B cell (primary cell): ENCODE measurements around the gene CD93. TPM values are rescaled to one million over a fixed set of nuclear protein-coding genes. Genes with fewer than 3 reads are reported as not detected.

Experiments
- ATAC-seq: fragments of 200-7000 bp; cut with Tn5 transposase; one replicate; pipeline ENCODE4 v1.10.0; 2021; ENCODE audit warnings: low read depth, mild to moderate bottlenecking, moderate number of reproducible peaks, moderate library complexity
- CTCF ChIA-PET: fragments of 350-600 bp; sonication (Branson Sonifier 250); formaldehyde crosslinking; loops from one replicate; lab custom pipeline; 2021; ENCODE audit warnings: antibody characterized with exemption, inconsistent platforms; lab: Charles Lee
- POLR2A ChIA-PET: fragments of 350-600 bp; sonication (Branson Sonifier 250); formaldehyde crosslinking; loops from one replicate; lab custom pipeline; 2021; ENCODE audit warnings: antibody characterized with exemption; lab: Charles Lee
- DNase-seq: peaks from one replicate; pipeline ENCODE4 v3.0.0; 2013
- H2AFZ ChIP-seq: 2 replicates; pipeline ENCODE4 v1.6.1; 2012; ENCODE audit warnings: mild to moderate bottlenecking, low read depth, low read length; ENCODE audit not compliant: insufficient read depth, poor library complexity, severe bottlenecking
- H3K27ac ChIP-seq, 2 donors: 1 replicate in 1 of 2; 2 replicates in 1 of 2; pipeline ENCODE4 v1.5.1; 2012 to 2013; ENCODE audit warnings: low read length in 2 of 2, mild to moderate bottlenecking in 2 of 2, moderate library complexity in 1 of 2
- H3K27me3 ChIP-seq, 4 experiments: fragments of 200-600 bp in 1 of 4; sonication (generic) in 1 of 4; replicated peaks in 1 of 4; 1 replicate in 2 of 4; 2 replicates in 2 of 4; pipeline versions ENCODE4 v1.6.1 to v1.7.0; 2013 to 2016; ENCODE audit warnings: low read length in 3 of 4, mild to moderate bottlenecking in 2 of 4, mixed read lengths in 1 of 4, moderate library complexity in 1 of 4; ENCODE audit not compliant: insufficient read depth in 4 of 4, control insufficient read depth in 3 of 4; ENCODE audit errors: control extremely low read depth in 1 of 4
- H3K36me3 ChIP-seq, 2 experiments: replicated peaks in 1 of 2; 1 replicate in 1 of 2; 2 replicates in 1 of 2; pipeline versions ENCODE4 v1.6.1 to v1.7.1; 2013; ENCODE audit warnings: low read length in 1 of 2; ENCODE audit not compliant: insufficient read depth in 2 of 2, control insufficient read depth in 1 of 2; ENCODE audit errors: control extremely low read depth in 1 of 2, extremely low read depth in 1 of 2
- H3K4me1 ChIP-seq, 2 donors: fragments of 200-600 bp in 1 of 2; sonication (generic) in 1 of 2; 1 replicate in 1 of 2; 2 replicates in 1 of 2; pipeline versions ENCODE4 v1.5.1 to v1.6.1; 2013 to 2017; ENCODE audit warnings: low read length in 2 of 2; ENCODE audit not compliant: control insufficient read depth in 2 of 2, insufficient read depth in 2 of 2
- H3K4me2 ChIP-seq: replicated peaks from 2 replicates; pipeline ENCODE3; 2012; ENCODE audit warnings: mild to moderate bottlenecking, low read depth, low read length; ENCODE audit not compliant: poor library complexity, severe bottlenecking
- H3K4me3 ChIP-seq, 5 experiments: fragments of 200-600 bp in 1 of 5; sonication (generic) in 1 of 5; 1 replicate in 3 of 5; 2 replicates in 2 of 5; pipeline versions ENCODE4 v1.5.1 to v1.7.0; 2011 to 2016; ENCODE audit warnings: low read length in 4 of 5, mild to moderate bottlenecking in 4 of 5, low read depth in 2 of 5, control low read depth in 1 of 5, moderate library complexity in 1 of 5; ENCODE audit not compliant: insufficient read depth in 1 of 5; ENCODE audit errors: control extremely low read depth in 1 of 5, extremely low read depth in 1 of 5
- H3K79me2 ChIP-seq: fragments of 200-600 bp; sonication (generic); one replicate; pipeline ENCODE4 v1.6.0; 2016; ENCODE audit warnings: low read length; ENCODE audit not compliant: control insufficient read depth, insufficient read depth
- H3K9ac ChIP-seq: fragments of 200-600 bp; sonication (generic); 2 replicates; pipeline ENCODE4 v1.6.1; 2017; ENCODE audit warnings: mild to moderate bottlenecking, low read length, moderate library complexity
- H3K9me3 ChIP-seq, 3 donors: one replicate each; pipeline versions ENCODE4 v1.6.1 to v1.7.1; 2013; ENCODE audit warnings: low read length in 2 of 3; ENCODE audit not compliant: control insufficient read depth in 2 of 3, insufficient read depth in 1 of 3; ENCODE audit errors: control extremely low read depth in 1 of 3
- H4K20me1 ChIP-seq: 2 replicates; pipeline ENCODE4 v1.6.0; 2012; ENCODE audit warnings: mild to moderate bottlenecking, low read length; ENCODE audit not compliant: insufficient read depth, control insufficient read depth, poor library complexity, severe bottlenecking
- H3K27ac Mint-ChIP-seq: one replicate; pipeline ENCODE4 v1.8.0; 2021; ENCODE audit warnings: mixed read lengths
- H3K27me3 Mint-ChIP-seq: one replicate; pipeline ENCODE4 v1.8.0; 2021; ENCODE audit warnings: mixed read lengths
- H3K4me1 Mint-ChIP-seq: one replicate; pipeline ENCODE4 v1.8.0; 2021; ENCODE audit warnings: mixed read lengths
- H3K4me3 Mint-ChIP-seq: one replicate; pipeline ENCODE4 v1.8.0; 2021; ENCODE audit warnings: mixed read lengths
- H3K9me3 Mint-ChIP-seq: one replicate; pipeline ENCODE4 v1.8.0; 2022; ENCODE audit warnings: mixed read lengths; ENCODE audit not compliant: insufficient read depth
- CTCF ChIP-seq: fragments of 200-600 bp; IDR thresholded peaks from one replicate; pipeline ENCODE4 v1.8.0; 2022; ENCODE audit warnings: antibody characterized with exemption, mild to moderate bottlenecking
- EZH2 ChIP-seq: IDR thresholded peaks from 2 replicates; pipeline ENCODE4 v1.6.1; 2012; ENCODE audit warnings: borderline replicate concordance, low read depth, mild to moderate bottlenecking, moderate library complexity, low read length; ENCODE audit not compliant: insufficient read depth, poor library complexity, severe bottlenecking
- WGBS: methylation state at CpG from one replicate; pipeline ENCODE4 v1.1.5; 2013; ENCODE audit warnings: missing lambda C conversion rate; ENCODE audit not compliant: insufficient coverage; 5-methylcytosine and 5-hydroxymethylcytosine counted together
- intact Hi-C: fragments of 100-400 bp; cut with micrococcal nuclease; formaldehyde crosslinking; loops from one replicate; pipeline ENCODE4 v1.10.0; 2022
- polyA plus RNA-seq: library from polyadenylated mRNA; depleted of rRNA; stranded (reverse); fragments of >200 nt; gene quantifications from 2 replicates; pipeline ENCODE4 v1.2.3, GENCODE V29; 2012
- total RNA-seq, 2 donors: library from RNA; stranded (reverse); fragments of 120-200 nt in 1 of 2; gene quantifications; 1 replicate in 1 of 2; 2 replicates in 1 of 2; pipeline versions ENCODE4 v1.2.3 to v1.2.4, GENCODE V29; 2013 to 2022

The CD93 gene
- total and polyA plus RNA-seq, 2 donors (not counting 1 experiment from before 2014, with no cell fraction given) = 0.12 to 0.51 TPM

GRCh38 chr20:23039885-23040508, 46.1 kb downstream of the CD93 start:
- H3K4me2 ChIP-seq = no peak overlapping the region
- peaks cover 39% of the 10 kb centered on the region for H3K27me3 Mint-ChIP-seq
- H3K9me3 ChIP-seq = peaks cover 0 to 5% (median 0%) of the 10 kb centered on the region in 3 donors
- H3K4me1 Mint-ChIP-seq = no peaks in the 10 kb centered on the region
- no peak for ATAC-seq
- no peak overlapping the region for H3K27ac Mint-ChIP-seq
- WGBS = 56% methylated on average over 3 of the region's 3 CpGs
- H3K4me3 ChIP-seq = no peak overlapping the region
- intact Hi-C loops = no loop called here
- H4K20me1 ChIP-seq = no peaks in the 10 kb centered on the region
- TF ChIP-seq EZH2 (no peak), CTCF (no peak)
- no peaks in the 10 kb centered on the region for H3K9me3 Mint-ChIP-seq
- H3K36me3 ChIP-seq = no peaks in the 10 kb centered on the region
- H2AFZ ChIP-seq = no peak overlapping the region
- H3K27ac ChIP-seq = no peak overlapping the region
- H3K4me1 ChIP-seq = no peaks in the 10 kb centered on the region
- POLR2A ChIA-PET = no interaction called here
- no peak overlapping the region for H3K4me3 Mint-ChIP-seq
- no peak for DNase-seq
- H3K79me2 ChIP-seq = no peaks in the 10 kb centered on the region
- H3K9ac ChIP-seq = no peak overlapping the region
- peaks cover 0 to 13% (median 0%) of the 10 kb centered on the region in 4 experiments for H3K27me3 ChIP-seq
- CTCF ChIA-PET = no interaction called here

GRCh38 chr20:23039136-23039875, 46.8 kb downstream of the CD93 start:
- TF ChIP-seq EZH2 (no peak), CTCF (no peak)
- POLR2A ChIA-PET = no interaction called here
- Histone ChIP-seq H3K27ac (no peak overlapping the region), H3K4me3 (no peak overlapping the region), H3K4me2 (no peak overlapping the region), H3K79me2 (no peaks in the 10 kb centered on the region), H2AFZ (no peak overlapping the region), H3K9ac (no peak overlapping the region), H3K36me3 (no peaks in the 10 kb centered on the region), H3K9me3 (peaks cover 0 to 5% (median 0%) of the 10 kb centered on the region in 3 donors), H3K4me1 (no peaks in the 10 kb centered on the region), H4K20me1 (no peaks in the 10 kb centered on the region), H3K27me3 (peaks cover 0 to 9% (median 0%) of the 10 kb centered on the region in 4 experiments)
- peaks cover 37% of the 10 kb centered on the region for H3K27me3 Mint-ChIP-seq
- no peak for DNase-seq
- ATAC-seq = no peak
- H3K9me3 Mint-ChIP-seq = no peaks in the 10 kb centered on the region
- CTCF ChIA-PET = no interaction called here
- intact Hi-C loops = no loop called here
- 100% methylated on average over 2 of the region's 5 CpGs for WGBS
- no peak overlapping the region for H3K27ac Mint-ChIP-seq
- H3K4me3 Mint-ChIP-seq = no peak overlapping the region
- no peaks in the 10 kb centered on the region for H3K4me1 Mint-ChIP-seq
